Limb (tissue), 2 donors: ENCODE results near the gene NPM3.
A peak's percentile ranks its signal among the peaks of the same experiment; 100 is the strongest.

ENCODE experiments used
- DNase-seq, 2 donors: peaks; one replicate each; pipeline ENCODE4 v3.0.0-alpha.2; 2016; ENCODE audit errors: extremely low spot score in 2 of 2

NPM3 gene

GRCh38 chr10:101782811-101783735 lies at the start of gene NPM3:
NPM3 (minus strand) TSS chr10:101783446; CDS start chr10:101783390, 56 bp downstream.
- peak; percentile 90 to 93 for DNase-seq

GRCh38 chr10:101832325-101832771 lies 49.1 kb upstream of the NPM3 start:
- DNase-seq = peak in 1 of 2 donors; percentile 46

DNA sequence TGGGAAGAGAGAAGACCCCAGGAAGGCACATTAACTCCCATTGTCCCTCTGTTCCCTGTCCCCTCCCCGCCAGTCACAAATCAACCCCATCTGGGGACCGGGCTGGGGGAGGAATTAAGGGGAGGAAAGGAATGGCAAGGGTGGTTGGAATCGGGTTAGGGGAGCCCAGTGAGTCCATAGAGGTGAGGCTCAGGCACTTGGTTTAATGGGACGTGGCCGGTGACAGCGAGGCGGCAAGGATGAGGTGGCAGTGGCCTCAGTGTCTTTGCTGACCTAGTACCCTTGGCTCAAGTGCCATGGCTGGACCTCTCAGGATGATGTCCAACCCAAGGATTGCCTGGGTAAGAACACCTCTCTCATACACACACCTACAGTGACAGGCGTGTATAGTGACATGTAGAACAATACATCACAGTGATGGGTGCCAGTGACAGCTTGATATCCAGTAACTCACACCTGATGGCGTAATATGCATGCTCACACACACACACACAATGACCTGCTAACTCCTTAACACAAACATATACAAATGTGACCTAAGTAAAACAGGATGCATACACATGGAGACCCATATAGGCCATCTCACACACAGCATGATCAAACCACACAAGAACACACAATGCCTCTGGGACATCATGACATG lies 48.0 kb upstream of the NPM3 start:
- DNase-seq = no peak

GRCh38 chr10:101830322-101831168 lies 47.3 kb upstream of the NPM3 start:
- DNase-seq = peak; percentile 91 to 95

DNA sequence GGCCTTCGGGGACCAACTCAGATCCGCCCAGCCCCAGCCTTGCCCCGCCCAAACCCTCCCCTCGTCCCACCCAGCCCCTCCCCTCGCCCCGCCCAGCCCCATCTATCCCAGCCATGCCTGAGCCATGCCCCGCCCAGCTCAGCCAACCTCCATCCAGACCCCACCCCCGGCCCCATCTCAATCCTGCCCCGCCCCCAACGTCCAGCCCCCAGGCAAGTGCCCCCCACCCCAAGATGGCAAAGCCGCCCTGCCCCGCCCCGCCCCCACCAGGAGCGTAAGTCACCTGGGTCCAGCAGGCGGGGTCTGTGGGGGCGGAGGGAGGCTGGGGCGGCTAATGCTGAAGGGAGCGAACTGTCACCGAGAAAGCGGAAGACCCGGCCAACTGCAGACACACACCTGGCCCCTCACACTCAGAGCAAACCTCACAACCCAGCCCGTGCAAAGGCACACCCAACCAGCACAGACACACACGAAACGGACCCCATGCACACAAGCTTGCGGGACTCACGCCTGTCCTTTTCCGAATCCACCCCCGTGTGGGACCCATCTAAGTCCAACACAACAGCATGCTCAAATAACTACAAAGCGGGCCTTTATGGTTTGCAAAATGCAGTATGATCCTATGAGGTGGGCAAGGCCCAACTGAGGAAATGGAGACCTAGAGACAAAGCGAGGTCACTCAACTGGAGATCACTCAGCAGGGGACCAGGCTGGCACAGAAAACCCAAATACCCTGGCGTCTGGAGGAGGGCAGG lies 46.5 kb upstream of the NPM3 start:
- DNase-seq = peak; percentile 47 to 83

- peak in 1 of 2 donors; percentile 23 for DNase-seq
Measured at GRCh38 chr10:101828766-101829551, 45.7 kb upstream of the NPM3 start.

DNA sequence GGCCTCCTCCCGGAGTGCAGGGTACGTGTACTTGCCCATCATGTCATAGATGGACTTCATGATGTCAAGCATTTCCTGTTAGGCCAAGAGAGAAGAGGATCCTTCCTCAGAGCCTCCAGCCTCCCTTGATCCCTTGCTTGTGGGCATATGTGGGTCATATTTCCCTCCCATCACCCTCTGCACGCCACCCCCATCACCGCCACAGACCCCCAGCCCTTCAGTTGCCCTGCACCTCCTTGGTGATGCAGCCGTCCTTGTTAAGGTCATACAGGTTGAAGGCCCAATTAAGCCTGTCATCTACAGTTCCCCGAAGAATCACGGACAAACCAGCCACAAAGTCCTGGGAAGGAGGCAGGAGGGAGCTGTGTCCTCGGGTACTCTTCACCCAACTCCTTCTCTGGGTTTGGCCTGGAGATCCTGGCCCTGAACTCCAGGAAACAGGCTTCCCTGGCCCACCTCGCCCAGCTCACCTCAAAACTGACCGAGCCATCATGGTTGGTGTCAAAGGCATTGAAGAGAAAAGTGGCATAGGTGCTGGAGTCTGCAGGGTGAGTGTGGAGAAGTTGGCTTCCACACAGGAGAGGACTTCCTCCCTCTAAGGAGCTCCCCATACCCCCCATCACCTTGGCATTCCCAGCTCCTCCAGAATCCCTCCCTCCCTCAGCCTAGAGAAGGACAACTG lies 44.8 kb upstream of the NPM3 start:
- no peak for DNase-seq

DNA sequence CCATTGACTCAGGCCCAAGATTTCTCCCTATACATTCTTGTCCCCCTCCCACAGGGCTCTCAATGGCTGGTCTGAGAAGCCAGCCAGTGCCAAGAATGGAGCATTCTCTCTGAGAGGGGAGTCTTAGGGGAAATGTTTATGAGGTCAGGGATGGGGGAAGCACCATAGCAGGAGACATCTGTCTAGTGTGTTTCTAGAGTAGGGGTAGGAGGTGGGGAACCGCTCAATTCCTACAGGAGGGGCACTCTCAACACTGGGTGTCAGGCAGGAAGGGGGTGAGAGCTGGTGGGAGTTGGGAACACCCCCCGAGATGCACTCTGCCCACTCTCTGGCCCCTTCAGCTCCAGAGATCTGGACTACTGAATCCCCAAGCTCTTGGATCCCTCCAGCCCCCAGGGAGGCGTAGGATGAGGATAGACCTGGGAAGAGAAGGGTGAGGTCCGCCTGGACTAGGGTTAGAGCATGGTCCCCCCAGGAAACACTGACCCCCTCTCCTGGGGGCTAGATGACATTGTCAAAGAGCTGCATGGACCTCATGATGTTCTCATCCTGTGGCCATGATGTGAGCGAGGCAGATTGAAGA lies 43.7 kb upstream of the NPM3 start:
- no peak for DNase-seq

DNA sequence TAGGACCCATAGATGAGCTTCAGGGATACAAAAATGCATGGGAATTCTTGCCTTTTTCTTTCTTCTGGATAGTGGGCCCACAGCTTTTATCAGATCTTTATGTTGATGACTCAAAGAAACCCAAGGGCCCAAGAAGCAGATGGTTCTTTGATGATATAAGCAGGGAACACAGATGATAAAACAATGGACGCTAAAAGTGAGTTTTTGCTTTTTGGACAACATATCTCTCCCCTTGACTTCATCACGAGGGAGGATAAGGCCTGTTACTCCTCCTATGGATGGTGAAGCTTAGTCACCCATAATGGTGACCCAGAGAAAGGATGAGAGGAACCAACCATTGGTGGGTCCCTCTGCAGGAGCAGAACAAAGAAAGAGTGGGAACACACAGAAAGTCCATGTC lies 41.5 kb upstream of the NPM3 start:
- DNase-seq = no peak

DNA sequence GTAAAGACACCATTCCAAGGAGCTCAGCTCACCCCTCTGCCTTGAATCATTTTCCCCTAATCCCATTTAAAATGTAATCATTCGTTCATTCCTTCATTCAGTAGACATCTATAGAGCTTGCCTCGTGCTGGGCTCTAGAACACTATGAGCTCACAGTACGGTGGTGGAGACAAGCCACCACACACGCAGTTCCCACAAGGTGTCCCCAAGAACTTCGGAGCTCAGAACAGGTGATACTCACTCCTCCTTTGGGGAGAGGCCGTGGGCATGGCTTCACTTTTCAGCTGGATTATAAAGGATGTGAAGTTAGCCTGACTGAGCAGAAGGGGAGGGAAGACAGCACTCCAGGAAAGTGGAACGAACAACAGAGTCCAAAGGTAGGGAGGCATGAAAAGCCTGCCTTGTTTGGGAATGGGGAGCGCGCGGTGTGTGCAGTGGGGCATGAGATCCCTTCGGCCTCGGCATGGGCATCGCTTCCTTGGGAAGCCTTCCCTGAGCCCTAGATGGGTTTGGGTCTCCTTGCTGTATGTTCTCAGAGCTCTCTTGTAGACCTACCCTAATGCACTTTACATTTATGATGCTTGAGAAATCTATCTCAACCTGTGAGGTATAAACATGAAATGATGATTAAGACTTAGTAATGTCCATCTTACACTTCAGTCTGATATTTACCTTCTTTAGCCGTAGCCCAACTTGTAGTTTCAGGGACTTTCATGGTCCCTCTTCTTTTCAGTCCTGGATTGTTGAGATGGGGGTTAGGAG lies 35.8 kb upstream of the NPM3 start:
- no peak for DNase-seq

DNA sequence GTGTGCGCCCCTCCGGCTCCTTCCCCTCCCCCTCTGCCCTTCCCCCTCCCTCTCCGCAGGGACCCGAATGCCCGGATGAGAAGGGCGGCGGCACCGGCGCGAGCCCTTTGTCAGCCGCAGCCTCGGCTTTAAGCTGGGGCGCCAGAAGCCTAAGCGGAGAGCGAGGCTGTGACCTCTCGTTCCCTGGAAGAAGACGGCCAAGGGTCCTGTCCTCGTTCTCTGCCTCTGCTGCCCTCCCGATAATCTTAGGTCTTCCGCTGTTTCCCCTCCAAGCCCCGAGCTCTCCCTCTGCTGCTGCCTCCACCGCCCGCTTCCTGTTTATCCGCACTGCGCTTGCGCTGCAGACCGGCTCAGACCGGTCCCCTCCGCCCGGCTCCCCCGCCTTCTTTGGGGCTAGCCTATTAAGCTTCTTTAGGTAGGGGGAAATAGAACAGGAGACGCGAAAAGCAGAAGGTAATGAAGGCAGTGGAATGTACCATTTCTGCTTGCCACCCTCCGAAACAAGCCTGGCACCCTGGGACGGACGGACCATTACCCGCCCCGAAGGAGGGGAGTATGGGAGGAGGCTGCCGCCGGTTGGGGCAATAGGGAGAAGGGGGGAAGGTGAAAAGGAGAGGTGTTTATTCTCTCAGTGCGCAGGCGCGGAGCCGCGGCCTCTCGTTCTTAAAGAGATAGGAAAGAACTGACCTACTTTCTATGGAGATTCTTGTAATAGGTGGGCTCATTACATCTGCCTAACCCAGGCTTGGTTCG lies 35.0 kb upstream of the NPM3 start, which contains the start of gene OGA:
TSS of gene OGA (minus strand) at position 326 of the 753 bp plus-strand sequence. CDS start 422 bp downstream, outside the sequence.
- DNase-seq = peak; percentile 98 to 99

- peak; percentile 75 to 83 for DNase-seq
Measured at GRCh38 chr10:101817337-101818118, 34.3 kb upstream of the NPM3 start.

- no peak for DNase-seq
Measured at GRCh38 chr10:101816913-101817336, 33.7 kb upstream of the NPM3 start.

- DNase-seq = no peak
Measured at GRCh38 chr10:101816376-101816775, 33.1 kb upstream of the NPM3 start.

DNA sequence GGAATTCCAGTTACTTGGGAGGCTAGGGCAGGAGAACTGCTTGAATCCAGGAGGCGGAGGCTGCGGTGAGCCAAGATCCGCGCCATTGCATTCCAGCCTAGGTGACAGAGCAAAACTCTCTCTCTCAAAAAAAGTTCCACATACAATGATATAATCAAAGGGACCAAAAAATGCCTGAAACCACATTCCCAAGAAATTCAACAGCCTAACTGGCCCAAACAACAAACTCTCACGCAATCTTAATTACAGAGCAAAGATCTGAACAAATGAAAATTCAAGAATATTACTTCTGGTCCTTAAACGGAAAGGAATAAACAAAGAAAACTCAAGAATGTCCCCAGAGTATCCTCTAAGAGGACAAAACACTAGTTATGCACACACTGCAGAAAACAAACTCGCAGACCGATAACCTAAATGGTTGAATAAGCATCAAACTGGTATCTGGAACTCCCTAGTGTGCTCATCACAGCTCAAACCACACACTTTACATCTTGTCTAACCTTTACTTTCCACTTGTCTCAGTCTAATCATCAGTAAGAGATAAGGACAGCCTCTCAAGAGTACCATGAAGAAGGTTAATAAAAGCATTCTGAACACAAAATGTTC lies 31.3 kb upstream of the NPM3 start:
- no peak for DNase-seq

- DNase-seq = no peak
Measured at GRCh38 chr10:101812606-101813005, 29.4 kb upstream of the NPM3 start.
